Body of pancreas (tissue), 4 donors: ENCODE measurements around the gene RFX8. TPM values are rescaled to one million over a fixed set of nuclear protein-coding genes. Genes with fewer than 3 reads are reported as not detected.

Experiments
- ATAC-seq: fragments of 150-250 bp; one replicate; pipeline ENCODE4 v1.9.1; 2016
- DNase-seq, 4 donors: peaks; one replicate each; pipeline ENCODE4 v3.0.0-alpha.2; 2019
- H3K27ac ChIP-seq, 4 donors: fragments of 200-600 bp; sonication (generic); 1 replicate in 3 of 4; 2 replicates in 1 of 4; pipeline versions ENCODE4 v1.5.1 to v1.6.1; 2016 to 2019; ENCODE audit warnings: mild to moderate bottlenecking in 1 of 4, mixed read lengths in 1 of 4, moderate library complexity in 1 of 4
- H3K27me3 ChIP-seq, 2 donors: fragments of 200-600 bp; sonication (generic); one replicate each; pipeline ENCODE4 v1.6.0; 2016; ENCODE audit warnings: mild to moderate bottlenecking in 1 of 2
- H3K36me3 ChIP-seq, 2 donors: fragments of 200-600 bp; sonication (generic); replicated peaks in 1 of 2; 2 replicates each; pipeline ENCODE4 v1.5.1; 2016; ENCODE audit warnings: low read depth in 2 of 2; ENCODE audit not compliant: insufficient read depth in 1 of 2
- H3K4me1 ChIP-seq: fragments of 200-600 bp; sonication (generic); one replicate; pipeline ENCODE4 v1.6.0; 2016
- H3K4me3 ChIP-seq, 2 donors: fragments of 200-600 bp; sonication (generic); 1 replicate in 1 of 2; 2 replicates in 1 of 2; pipeline ENCODE4 v1.5.1; 2016 to 2019
- H3K9me3 ChIP-seq, 3 donors: fragments of 200-600 bp; sonication (generic); 1 replicate in 2 of 3; 2 replicates in 1 of 3; pipeline ENCODE4 v1.5.1; 2016
- POLR2A ChIP-seq, 3 donors: fragments of 450-650 bp; IDR thresholded peaks; one replicate each; pipeline ENCODE4 v1.6.1; 2016; ENCODE audit warnings: antibody characterized with exemption in 3 of 3, mild to moderate bottlenecking in 2 of 3
- WGBS, 2 donors: methylation state at CpG; one replicate each; pipeline ENCODE4 v1.1.5; 2017; 5-methylcytosine and 5-hydroxymethylcytosine counted together
- intact Hi-C: fragments of 100-400 bp; cut with DNase I; formaldehyde crosslinking; loops from one replicate; pipeline ENCODE4 v1.15.1; 2023
- total RNA-seq, 2 donors: library from RNA; depleted of rRNA; stranded (reverse); fragments of >200 nt; gene quantifications; one replicate each; pipeline ENCODE4 v1.1.0, GENCODE V29; 2016
- TF ChIP-seq, protein P1 (sequence below), 7 experiments: fragments of 450-650 bp in 4 of 7; fragments of 200-600 bp in 3 of 7; sonication (generic) in 3 of 7; IDR thresholded peaks; one replicate each; pipeline ENCODE4 v1.5.1; 2016 to 2019; ENCODE audit warnings: antibody characterized with exemption in 7 of 7

RFX8 gene
- total RNA-seq, 2 donors from 2014 or later, result not detected

DNA sequence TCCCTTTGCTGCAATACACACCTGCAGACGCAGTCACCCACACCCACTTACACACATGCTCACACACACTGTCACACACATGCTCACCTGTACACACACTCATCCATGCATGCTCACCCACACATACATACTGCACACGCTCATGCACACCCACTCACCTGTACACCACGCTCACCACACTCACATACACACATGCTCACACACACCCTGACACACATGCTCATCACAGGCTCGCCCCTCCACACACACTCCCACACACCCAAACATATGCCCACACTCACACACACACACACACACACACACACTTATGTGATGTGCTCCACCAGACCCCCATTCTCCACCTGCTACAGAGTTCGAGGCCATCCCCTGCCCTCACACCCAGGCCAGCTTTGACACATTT is 64.8 kb downstream of the RFX8 start:
- Histone ChIP-seq H3K4me1 (no peaks in the 10 kb centered on the region), H3K27me3 (no peaks in the 10 kb centered on the region), H3K9me3 (no peaks in the 10 kb centered on the region), H3K36me3 (no peaks in the 10 kb centered on the region), H3K27ac (no peak overlapping the region), H3K4me3 (no peak overlapping the region)
- intact Hi-C loops, result loop anchor here (10.0 kb wide), 1 partner anchor 425 kb away; no protein-coding TSS in a partner anchor
- WGBS, 2 donors, result 66 to 70% methylated on average over 5 of the region's 5 CpGs
- TF ChIP-seq, protein P1, sequence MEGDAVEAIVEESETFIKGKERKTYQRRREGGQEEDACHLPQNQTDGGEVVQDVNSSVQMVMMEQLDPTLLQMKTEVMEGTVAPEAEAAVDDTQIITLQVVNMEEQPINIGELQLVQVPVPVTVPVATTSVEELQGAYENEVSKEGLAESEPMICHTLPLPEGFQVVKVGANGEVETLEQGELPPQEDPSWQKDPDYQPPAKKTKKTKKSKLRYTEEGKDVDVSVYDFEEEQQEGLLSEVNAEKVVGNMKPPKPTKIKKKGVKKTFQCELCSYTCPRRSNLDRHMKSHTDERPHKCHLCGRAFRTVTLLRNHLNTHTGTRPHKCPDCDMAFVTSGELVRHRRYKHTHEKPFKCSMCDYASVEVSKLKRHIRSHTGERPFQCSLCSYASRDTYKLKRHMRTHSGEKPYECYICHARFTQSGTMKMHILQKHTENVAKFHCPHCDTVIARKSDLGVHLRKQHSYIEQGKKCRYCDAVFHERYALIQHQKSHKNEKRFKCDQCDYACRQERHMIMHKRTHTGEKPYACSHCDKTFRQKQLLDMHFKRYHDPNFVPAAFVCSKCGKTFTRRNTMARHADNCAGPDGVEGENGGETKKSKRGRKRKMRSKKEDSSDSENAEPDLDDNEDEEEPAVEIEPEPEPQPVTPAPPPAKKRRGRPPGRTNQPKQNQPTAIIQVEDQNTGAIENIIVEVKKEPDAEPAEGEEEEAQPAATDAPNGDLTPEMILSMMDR (IDR thresholded peaks at IDR 0.05), result no peak
- TF ChIP-seq POLR2A (IDR thresholded peaks at IDR 0.05), result no peak
- DNase-seq, result no peak
- ATAC-seq, result no peak

DNA sequence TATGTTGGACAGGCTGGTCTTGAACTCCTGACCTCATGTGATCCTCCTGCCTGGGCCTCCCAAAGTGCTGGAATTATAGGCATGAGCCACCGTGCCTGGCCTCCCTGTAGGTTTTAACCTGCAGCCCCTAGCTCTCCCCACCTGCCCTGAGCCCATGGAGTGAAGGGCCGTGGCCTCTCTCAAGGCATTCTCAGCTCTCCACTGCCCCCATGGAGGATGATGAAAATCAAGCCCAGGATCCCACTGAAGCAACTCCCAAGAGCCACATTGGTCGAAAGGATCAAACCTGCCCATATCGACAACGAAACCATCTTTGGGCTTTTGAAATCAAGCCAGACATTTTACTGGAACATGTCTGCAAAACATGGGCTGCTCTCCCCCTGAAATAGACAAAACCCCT is 65.2 kb downstream of the RFX8 start:
- no peak overlapping the region for H3K27ac ChIP-seq
- no peak for TF ChIP-seq POLR2A (IDR thresholded peaks at IDR 0.05)
- TF ChIP-seq, protein P1 (IDR thresholded peaks at IDR 0.05), result no peak
- no peaks in the 10 kb centered on the region for H3K4me1 ChIP-seq
- H3K9me3 ChIP-seq, result no peaks in the 10 kb centered on the region
- no peak for ATAC-seq
- no peak for DNase-seq
- no peaks in the 10 kb centered on the region for H3K36me3 ChIP-seq
- no peak overlapping the region for H3K4me3 ChIP-seq
- intact Hi-C loops, result loop anchor here (10.0 kb wide), 1 partner anchor 425 kb away; no protein-coding TSS in a partner anchor
- no peaks in the 10 kb centered on the region for H3K27me3 ChIP-seq
- 85 to 86% methylated on average over 5 of the region's 5 CpGs for WGBS, 2 donors

DNA sequence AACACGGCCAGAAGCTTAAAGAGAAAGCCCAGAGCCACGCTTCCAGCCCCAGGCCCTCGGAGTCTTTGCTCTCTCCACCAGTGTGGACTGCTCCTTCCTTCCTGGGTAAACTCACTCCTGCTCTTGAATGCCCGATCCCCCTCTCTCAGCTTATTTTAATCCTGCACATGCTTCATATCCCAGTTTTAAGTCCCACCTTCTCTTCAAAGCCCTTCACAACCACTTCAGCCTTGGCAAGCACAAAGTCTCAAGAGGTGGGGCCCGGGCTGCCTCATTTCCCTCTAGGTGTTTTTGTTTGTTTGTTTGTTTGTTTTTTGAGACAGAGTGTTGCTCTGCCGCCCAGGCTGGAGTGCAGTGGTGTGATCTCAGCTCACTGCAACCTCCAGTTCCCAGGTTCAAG is 66.0 kb downstream of the RFX8 start:
- intact Hi-C loops, result no loop called here
- no peaks in the 10 kb centered on the region for H3K4me1 ChIP-seq
- no peak for DNase-seq
- no peak overlapping the region for H3K27ac ChIP-seq
- H3K4me3 ChIP-seq, result no peak overlapping the region
- no peaks in the 10 kb centered on the region for H3K9me3 ChIP-seq
- no peaks in the 10 kb centered on the region for H3K27me3 ChIP-seq
- no peak for ATAC-seq
- 77 to 80% methylated on average over 6 of the region's 6 CpGs for WGBS, 2 donors
- no peaks in the 10 kb centered on the region for H3K36me3 ChIP-seq
- TF ChIP-seq, protein P1 (IDR thresholded peaks at IDR 0.05), result no peak
- TF ChIP-seq POLR2A (IDR thresholded peaks at IDR 0.05), result no peak

DNA sequence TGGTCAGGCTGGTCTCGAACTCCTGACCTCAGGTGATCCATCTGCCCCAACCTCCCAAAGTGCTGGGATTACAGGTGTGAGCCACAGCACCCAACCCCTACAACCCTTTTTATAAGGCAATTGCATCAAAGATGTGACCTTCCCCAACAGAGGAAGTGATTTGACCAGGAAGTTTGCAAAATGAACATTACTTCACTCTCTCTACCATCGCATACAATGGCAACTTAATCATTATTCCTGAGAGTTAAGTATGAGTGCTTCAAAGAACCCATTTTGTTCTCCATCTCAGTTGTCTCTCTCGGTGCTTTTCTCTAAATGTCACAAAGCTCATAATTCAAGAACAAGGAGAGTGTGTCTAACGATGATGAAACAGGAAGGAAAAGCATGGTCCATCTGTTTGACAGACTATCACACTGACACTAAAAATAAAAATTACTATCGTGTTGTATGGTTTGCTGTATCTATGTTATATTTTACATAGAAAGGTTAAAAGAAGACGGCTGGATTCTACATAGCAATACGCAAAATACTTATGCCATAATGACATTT is 69.5 kb downstream of the RFX8 start:
- WGBS, 2 donors, result 58 to 69% methylated on average over 7 of the region's 7 CpGs
- Histone ChIP-seq H3K27ac (no peak overlapping the region), H3K4me3 (no peak overlapping the region), H3K36me3 (no peaks in the 10 kb centered on the region), H3K27me3 (no peaks in the 10 kb centered on the region), H3K9me3 (no peaks in the 10 kb centered on the region), H3K4me1 (no peaks in the 10 kb centered on the region)
- intact Hi-C loops, result no loop called here
- DNase-seq (no peak), ATAC-seq (no peak)
- TF ChIP-seq, protein P1 (IDR thresholded peaks at IDR 0.05), result no peak
- TF ChIP-seq POLR2A (IDR thresholded peaks at IDR 0.05), result no peak

DNA sequence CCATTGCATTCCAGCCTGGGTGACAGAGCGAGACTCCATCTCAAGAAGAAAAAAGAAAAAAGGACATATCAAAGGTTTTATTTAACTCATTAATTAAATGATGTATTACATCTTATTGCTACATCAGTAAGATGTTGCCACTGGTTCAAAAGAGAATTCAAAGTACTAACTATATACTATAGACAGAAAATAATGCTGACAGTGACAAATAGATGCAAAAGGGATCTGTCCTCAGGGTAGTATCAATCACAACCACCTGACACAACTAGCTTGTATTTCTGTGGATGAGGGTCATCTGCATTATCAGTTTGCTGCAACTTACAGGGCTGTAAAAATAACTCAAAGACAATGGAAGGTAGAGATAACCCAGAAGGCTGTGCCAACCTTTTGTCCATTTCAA is 71.2 kb downstream of the RFX8 start:
- H3K27ac ChIP-seq, result no peak overlapping the region
- WGBS, 2 donors, result 89 to 91% methylated on average over 1 of the region's 1 CpG

More for the DNA sequence above, 71.2 kb downstream of the RFX8 start:
- ATAC-seq, result no peak
- no peak for TF ChIP-seq POLR2A (IDR thresholded peaks at IDR 0.05)
- no peak overlapping the region for H3K4me3 ChIP-seq
- H3K27me3 ChIP-seq, result no peaks in the 10 kb centered on the region
- H3K36me3 ChIP-seq, result no peaks in the 10 kb centered on the region
- intact Hi-C loops, result no loop called here
- H3K9me3 ChIP-seq, result no peaks in the 10 kb centered on the region
- no peak for DNase-seq
- no peaks in the 10 kb centered on the region for H3K4me1 ChIP-seq
